ENCODE data around the gene TBXAS1.

Gene TBXAS1

DNA sequence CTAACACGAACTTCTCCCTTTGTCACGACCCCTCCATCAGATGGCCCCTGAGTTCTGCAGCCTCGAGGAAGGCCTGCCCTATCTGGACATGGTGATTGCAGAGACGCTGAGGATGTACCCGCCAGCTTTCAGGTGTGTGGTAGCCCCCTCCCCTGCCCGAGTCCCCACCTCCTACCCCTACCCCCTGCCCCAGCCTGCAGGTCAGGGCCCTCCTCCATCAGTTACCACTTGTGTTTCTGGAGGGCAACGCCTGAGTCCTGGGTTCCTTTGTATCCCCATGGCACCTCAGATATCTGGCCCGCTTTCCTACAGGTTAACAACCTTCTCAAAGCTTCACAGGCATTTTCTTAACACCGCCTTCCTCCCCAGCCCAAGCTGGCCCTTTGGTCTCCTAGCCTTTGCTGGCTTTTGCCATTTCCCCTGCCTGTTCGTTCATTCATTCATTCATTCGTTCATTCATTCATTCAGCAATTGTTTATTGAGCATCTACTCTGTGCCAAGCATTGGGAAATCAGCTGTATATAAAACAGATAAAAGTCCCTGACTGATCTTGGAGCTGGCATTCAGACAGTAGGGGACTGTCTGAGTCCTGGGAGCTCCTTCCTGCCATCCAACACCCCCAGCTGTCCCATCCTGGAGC is 178.1 kb downstream of the TBXAS1 start:
- in situ Hi-C loops (cut with HindIII; ENCODE audit: low sequenced_read_pairs): loop anchor here (5.0 to 25.0 kb wide), 3 partner anchors 245 to 510 kb away; no protein-coding TSS in a partner anchor
- TF ChIP-seq, protein P1, sequence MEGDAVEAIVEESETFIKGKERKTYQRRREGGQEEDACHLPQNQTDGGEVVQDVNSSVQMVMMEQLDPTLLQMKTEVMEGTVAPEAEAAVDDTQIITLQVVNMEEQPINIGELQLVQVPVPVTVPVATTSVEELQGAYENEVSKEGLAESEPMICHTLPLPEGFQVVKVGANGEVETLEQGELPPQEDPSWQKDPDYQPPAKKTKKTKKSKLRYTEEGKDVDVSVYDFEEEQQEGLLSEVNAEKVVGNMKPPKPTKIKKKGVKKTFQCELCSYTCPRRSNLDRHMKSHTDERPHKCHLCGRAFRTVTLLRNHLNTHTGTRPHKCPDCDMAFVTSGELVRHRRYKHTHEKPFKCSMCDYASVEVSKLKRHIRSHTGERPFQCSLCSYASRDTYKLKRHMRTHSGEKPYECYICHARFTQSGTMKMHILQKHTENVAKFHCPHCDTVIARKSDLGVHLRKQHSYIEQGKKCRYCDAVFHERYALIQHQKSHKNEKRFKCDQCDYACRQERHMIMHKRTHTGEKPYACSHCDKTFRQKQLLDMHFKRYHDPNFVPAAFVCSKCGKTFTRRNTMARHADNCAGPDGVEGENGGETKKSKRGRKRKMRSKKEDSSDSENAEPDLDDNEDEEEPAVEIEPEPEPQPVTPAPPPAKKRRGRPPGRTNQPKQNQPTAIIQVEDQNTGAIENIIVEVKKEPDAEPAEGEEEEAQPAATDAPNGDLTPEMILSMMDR (IDR thresholded peaks at IDR 0.05; ENCODE audit: low read depth, low read length, missing control alignments): no peak
- no peak for DNase-seq (ENCODE audit: low read depth)

DNA sequence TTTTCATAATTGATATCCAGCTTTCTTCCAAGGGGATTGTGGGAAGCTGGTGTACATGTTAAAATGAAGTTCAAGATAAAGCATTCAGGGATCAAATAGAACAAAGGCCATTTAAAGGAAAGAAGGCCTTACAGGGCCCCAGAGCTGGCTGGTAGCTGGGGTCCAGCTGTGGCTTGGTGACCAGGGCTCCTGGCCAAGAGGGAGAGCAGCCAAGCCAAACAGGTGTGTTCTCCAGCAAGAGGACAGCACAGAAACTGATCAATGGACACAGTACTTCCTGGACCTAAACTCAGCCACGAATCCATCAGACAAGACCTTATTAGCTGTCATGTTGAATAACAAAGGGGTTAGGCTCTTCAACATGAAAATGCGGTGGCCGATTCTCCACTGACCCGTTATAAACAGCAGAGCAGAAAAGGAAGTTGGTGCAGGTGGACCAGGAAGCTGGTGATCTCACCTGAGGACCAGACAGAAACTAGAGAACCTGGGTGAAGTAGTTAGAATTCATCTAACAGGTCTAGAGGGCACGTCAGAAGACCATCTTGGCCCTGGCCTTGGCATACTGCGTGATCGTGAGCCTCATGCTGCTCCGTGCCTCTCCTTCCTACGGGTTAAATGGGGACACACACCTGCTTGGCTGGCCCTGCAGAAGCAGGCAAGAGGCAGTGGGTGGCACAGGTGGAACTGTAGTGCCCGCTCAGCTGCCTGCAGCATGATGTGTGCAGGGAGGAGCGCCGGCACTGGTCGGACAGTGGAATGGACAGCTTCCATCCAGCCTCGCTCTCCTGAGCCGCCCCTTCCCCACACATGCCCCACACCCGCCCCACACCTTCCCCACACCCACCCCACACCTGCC is 179.9 kb downstream of the TBXAS1 start:
- no peak for DNase-seq (ENCODE audit: low read depth)
- in situ Hi-C loops (cut with HindIII; ENCODE audit: low sequenced_read_pairs): loop anchor here (5.0 to 25.0 kb wide), 3 partner anchors 247 to 512 kb away; no protein-coding TSS in a partner anchor
- H3K4me3 ChIP-seq (ENCODE audit: low read depth, low read length): no peak overlapping the region
- TF ChIP-seq, protein P1 (IDR thresholded peaks at IDR 0.05; ENCODE audit: low read depth, low read length, missing control alignments): no peak

More for the DNA sequence above, 178.1 kb downstream of the TBXAS1 start:
- H3K4me3 ChIP-seq (ENCODE audit: low read depth, low read length): no peak overlapping the region

DNA sequence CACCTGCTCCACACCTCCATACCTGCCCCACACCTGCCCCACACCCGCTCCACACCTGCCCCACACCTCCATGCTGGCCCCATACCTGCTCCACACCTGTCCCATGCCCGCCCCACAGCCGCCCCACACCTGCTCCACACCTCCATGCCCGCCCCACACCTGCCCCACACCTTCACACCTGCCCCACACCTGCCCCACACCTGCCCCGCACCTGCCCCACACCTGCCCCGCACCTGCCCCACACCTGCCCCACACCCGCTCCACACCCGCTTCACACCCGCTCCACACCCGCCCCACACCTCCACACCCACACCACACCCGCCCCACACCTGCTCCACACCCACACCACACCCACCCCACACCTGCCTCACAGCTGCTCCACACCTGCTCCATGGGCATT is 180.7 kb downstream of the TBXAS1 start:
- TF ChIP-seq, protein P1 (IDR thresholded peaks at IDR 0.05; ENCODE audit: low read depth, low read length, missing control alignments): no peak
- no peak overlapping the region for H3K4me3 ChIP-seq (ENCODE audit: low read depth, low read length)
- in situ Hi-C loops (cut with HindIII; ENCODE audit: low sequenced_read_pairs): loop anchor here (5.0 to 25.0 kb wide), 3 partner anchors 247 to 512 kb away; no protein-coding TSS in a partner anchor
- no peak for DNase-seq (ENCODE audit: low read depth)

DNA sequence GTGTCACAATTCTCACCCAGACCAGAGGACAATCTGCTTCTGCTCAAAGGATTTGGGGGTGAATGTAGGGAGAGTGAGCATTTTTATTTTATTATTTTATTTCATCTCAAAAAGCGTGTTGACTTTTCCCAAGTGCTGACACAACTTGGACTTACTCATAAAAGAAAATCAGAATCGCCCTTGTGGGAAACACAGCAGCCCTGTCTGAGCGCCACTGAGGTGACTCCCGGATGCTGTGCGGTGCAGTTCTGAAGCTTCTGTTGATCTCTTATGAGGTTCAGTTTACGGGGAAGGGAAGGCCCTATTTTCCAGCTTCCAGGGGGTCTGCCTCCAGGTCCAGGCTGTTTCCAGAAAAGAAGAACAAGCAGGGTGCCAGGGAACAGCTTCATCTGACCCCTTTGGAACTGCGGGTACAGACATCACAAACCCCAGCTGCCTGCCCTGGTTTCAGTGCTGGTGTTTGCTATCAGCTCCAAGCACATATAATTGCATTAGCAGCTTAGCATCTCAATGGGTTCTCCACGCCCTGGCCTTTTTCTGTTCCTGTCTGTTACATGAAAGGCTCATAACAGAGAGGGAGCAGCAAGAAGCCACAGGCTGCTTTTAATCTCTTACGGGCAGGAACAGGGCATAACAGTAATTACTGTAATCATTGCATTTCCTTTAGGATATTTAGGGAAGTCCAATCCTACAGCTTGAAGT is 181.3 kb downstream of the TBXAS1 start:
- DNase-seq (ENCODE audit: low read depth): no peak
- TF ChIP-seq, protein P1 (IDR thresholded peaks at IDR 0.05; ENCODE audit: low read depth, low read length, missing control alignments): no peak
- H3K4me3 ChIP-seq (ENCODE audit: low read depth, low read length): no peak overlapping the region
- in situ Hi-C loops (cut with HindIII; ENCODE audit: low sequenced_read_pairs): loop anchor here (25.0 kb wide), 2 partner anchors 248 to 398 kb away; no protein-coding TSS in a partner anchor

DNA sequence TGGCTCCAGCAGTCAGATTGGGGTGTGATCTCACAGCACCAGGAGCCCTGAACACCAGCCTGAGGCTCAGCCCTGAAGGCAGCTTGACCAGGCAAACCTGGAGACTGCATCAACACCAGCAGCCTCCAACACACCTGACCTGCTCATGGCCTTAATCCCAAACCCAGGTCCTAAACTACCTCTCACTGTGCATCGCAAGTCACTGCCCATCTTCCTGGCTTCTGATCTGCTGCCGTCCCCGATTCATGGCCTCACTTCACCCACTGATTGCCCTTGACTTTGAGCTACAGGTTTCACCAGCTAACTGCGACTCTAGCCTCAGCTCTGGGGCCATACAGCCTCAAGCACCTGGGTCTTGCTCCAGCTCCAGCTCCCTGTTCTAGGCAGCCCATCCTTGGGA is 184.6 kb downstream of the TBXAS1 start:
- H3K4me3 ChIP-seq (ENCODE audit: low read depth, low read length): no peak overlapping the region
- TF ChIP-seq, protein P1 (IDR thresholded peaks at IDR 0.05; ENCODE audit: low read depth, low read length, missing control alignments): no peak
- DNase-seq (ENCODE audit: low read depth): no peak
- in situ Hi-C loops (cut with HindIII; ENCODE audit: low sequenced_read_pairs): loop anchor here (25.0 kb wide), 2 partner anchors 251 to 401 kb away; no protein-coding TSS in a partner anchor

DNA sequence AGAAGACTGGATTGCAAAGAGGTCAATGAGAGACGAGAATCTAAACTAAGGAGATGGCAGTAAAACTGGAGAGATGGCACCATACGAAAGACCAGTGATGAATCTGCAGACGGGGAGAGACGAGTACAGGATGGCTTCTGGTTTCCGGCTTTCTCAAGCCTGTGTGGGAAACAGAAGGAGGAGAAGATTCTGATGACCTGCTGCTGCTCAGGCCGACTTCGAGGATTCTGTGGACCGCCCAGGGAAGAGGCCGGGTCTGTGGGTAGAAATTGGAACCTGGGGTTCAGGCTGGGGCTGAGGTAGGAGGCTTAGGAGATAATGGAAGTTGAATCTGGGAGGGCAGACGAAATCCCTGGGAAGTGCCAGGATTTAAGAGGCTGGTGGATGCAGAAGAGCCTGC is 185.1 kb downstream of the TBXAS1 start:
- in situ Hi-C loops (cut with HindIII; ENCODE audit: low sequenced_read_pairs): loop anchor here (25.0 kb wide), 2 partner anchors 252 to 402 kb away; no protein-coding TSS in a partner anchor
- DNase-seq (ENCODE audit: low read depth): no peak
- H3K4me3 ChIP-seq (ENCODE audit: low read depth, low read length): no peak overlapping the region
- TF ChIP-seq, protein P1 (IDR thresholded peaks at IDR 0.05; ENCODE audit: low read depth, low read length, missing control alignments): no peak
